Activated CD4-positive, alpha-beta T cell treated with anti-CD3 and anti-CD28 coated beads for 48 hours (primary cell): Measurements from ENCODE around the gene SLC19A3.
"Not testable (repeated sequence)": the region's sequence is repeated elsewhere in the genome, so short reads cannot be mapped to it uniquely, and the experiment has no call there.

Experiments used
- DNase-seq: peaks from one replicate; pipeline ENCODE4 v3.0.0-alpha.2; 2020

SLC19A3 gene

DNA sequence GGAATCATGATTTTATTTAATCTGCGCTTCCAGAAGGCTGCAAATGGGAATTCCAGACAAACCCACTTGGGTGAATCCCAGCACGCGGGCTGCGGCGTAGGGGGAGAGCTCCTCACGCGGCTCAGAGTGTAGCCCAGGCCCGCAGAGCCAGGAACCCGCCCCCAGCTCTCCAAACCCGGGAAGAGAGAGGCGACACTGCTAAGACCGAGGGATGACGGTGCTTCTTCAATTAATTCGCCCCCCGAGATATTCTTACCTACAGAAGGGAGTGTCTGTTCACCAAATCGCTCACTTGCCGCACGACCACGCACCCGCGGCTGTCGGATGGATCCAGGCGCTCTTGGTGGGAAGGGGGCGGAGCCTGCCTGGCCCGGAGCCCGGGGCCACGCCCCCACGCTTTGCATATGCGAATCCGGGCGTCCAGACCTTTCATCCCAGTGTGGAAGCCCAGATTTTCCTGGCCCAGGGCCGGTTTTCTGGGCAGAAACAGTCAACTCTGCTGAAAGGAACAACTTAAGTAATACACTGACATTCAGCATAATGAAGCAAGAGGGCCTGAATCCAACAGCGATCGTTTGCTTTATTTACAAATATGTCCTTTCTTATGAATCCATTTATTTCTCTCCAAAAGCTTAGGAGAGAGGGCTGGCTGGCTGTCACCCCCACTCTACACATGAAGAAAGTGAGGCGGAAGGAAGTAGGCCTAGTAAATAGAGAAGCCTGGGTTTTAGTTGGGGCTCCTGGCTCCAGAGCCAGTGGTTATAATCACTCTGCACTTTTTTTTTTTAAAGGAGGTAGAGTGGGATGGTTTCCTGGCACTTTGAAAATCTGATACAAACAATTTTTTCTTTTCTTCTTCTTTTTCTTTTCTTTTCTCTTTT is at the start of gene SLC19A3:
SLC19A3 (minus strand) TSS at position 342 of the 881 bp plus-strand sequence. CDS start 15,710 bp downstream, outside the sequence.
- peak; percentile 23 for DNase-seq

DNA sequence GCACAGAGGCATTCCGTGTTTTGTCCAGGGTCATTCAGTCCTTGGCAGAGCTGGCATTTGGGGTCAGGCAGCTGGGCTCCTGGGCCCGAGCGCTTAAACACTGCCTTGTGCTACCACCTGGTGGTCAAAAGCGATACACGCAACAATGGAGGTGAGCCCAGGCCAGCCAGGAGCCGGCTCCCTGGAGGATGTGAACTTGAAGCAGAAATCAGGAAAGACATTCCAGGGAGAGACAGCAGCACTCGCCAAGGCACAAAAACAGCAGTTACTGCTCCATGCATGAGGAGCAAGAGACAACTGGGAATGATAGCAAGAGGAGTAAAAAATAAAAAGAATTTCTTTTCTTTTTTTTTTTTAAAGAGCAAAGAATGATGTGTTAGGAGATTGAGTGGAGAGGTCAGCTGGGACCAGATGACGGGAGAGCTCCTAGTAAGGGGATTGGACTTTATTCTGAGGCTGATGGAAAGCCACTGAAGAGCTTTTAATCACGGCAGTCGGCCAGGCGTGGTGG is 48.6 kb upstream of the SLC19A3 start:
- DNase-seq, result peak; percentile 77

DNA sequence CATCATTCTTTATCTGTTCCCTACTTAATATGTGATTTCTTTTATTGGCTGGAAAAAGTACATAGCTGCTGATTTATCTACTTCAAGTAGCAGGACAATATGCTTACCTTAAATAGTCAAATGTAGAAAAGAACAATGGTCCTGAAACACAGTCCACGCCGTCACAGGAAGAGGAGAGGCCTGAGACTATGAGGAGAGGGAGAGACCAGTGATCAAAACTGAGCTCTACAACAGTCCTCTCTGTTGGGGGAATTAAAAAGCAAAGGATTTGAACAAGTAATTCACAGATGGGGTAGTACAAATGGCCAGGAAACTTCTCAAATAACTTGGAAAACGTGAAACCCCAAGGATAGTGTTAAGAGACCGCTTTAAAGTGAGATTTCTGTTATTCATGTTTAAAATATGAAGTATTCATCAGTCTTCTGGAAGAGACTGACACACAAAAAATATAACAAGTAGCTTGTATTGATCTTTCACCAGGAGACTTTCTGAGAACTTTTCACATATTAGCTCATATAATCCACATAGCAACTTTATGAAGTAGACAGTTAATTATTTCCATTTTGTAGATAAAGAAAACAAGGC is 48.1 kb upstream of the SLC19A3 start:
- DNase-seq, result no peak

DNA sequence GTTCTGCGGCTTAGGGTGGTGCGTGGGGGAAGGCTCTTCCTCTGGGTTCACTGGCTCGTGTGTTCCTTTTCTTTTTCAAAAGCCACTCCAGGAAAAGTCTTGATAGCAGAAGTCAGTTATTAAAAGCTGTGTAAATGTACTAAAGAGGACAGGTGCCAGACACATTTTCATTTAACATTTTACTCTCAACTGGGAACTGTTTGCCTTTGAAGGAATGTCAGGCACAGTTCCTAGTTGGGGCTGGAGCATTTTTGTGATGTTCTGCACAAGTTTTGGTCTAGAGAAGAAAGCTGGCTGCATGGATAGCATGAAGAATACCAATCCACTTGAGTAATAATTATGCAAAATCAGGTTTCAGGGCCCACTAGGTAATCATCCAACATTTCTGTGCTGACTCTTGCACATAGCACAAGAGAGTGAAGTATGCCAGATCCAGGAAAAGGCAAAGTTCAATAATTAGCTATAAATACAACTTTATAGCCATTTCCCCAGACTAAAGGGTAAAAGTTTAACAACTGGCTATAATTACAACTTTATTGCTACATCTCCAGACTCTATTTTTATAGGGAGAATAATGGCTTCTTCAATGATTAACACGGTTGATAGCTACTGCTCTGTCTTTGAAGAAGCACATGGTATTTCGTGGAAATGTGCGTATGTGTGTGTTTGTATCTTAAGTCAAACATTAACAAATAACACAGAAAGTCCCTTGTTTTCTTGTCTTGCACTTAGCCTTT is 44.1 kb upstream of the SLC19A3 start:
- no peak for DNase-seq

DNA sequence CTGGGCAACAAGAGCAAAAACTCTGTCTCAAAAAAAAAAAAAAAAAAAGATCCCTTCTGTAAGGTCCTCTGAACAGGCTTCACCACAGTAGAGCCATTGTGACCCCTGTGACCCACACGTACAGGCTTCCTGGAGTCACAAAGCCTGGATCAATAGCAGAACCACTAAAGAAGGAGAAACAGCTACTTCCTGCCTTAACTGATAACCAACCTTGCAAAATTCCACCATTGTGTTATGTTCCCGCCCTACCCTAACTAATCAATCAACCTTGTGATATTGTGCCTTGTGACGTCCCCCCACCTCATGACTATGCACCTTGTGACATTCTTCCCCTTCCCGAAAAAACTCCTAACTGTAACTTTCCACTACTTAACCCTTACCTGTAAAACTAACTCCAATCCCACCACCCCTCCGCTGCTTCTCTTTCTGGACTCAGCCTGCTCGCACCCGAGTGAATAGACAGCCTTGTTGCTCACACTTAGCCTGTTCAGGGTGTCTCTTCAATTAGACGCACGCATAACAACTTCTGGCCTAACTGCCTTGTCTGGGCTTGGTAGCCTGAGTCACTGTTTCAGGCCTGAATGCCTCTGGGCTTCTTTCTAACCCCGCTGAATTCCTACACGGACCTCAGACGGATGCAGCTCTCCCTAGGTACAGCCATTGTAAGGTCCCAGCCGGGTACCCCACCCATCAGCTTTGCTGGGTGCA is 41.7 kb upstream of the SLC19A3 start:
- no peak for DNase-seq

DNA sequence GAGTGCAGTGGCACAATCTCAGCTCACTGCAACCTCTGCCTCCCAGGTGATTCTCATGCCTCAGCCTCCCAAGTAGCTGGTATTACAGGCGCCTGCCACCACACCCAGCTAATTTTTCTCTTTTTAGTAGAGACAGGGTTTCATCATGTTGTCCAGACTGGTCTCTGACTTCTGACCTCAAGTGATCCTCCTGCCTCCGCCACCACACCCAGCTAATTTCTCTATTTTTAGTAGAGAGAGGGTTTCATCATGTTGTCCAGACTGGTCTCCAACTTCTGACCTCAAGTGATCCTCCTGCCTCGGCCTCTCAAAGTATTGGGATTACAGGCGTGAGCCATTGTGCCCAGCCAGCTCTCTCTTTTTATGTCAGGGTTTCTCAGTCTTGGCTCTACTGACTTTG is 38.4 kb upstream of the SLC19A3 start:
- DNase-seq, result not testable (repeated sequence)

DNA sequence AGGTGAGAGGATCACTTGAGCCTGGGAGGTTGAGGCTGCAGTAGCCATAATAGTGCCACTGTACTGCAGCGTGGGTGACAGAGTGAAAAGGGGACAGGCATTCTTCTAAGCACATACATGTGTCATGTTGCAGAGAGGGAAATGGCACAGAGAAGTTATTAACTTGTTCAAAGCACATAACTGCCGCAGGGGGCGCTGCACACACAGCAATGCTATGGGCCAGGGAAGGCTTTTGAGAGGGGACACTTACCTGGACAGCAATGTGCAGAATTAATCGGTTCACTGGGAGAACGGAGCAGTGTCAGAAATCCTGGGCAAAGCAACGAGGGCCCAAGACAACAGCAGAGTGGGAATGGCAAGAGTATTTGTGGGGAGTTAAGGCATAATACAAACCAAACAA is 30.3 kb upstream of the SLC19A3 start:
- DNase-seq, result peak; percentile 13

DNA sequence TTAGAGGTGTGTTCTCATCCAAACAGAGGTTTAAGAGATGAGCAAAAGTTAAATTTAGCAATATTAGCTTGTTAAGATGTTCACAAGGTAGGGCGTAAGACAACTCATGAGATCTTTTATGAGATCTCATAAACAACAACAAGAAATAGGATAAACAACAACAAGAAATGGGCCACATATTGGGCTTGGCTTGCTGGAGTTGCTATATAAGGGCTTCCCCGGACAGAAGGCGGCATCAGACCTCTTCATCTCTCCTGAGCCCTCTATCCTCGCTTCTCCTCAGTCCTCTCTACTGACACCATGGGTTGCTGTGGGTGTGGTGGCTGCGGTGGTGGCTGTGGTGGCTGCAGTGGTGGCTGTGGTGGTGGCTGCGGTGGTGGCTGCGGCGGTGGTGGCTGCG is 27.8 kb upstream of the SLC19A3 start, which contains the start of gene SCYGR8:
SCYGR8 (plus strand) TSS at position 301 of the 400 bp plus-strand sequence; CDS start at position 301, 0 bp downstream.
- DNase-seq, result no peak

DNA sequence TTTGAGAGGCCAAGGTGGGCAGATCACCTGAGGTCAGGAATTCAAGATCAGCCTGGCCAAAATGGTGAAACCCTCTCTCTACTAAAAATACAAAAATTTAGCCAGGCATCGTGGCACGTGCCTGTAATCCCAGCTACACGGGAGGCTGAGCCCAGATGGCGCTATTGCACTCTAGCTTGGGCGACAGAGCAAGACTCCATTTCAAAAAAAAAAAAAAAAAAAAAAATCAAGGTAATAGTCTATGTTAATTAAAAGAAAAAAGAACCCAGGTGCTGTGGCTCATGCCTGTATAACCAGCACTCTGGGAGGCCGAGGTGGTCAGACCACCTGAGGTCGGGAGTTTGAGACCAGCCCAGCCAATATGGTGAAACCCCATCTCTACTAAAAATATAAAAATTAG is 22.9 kb upstream of the SLC19A3 start:
- DNase-seq, result peak; percentile 35

DNA sequence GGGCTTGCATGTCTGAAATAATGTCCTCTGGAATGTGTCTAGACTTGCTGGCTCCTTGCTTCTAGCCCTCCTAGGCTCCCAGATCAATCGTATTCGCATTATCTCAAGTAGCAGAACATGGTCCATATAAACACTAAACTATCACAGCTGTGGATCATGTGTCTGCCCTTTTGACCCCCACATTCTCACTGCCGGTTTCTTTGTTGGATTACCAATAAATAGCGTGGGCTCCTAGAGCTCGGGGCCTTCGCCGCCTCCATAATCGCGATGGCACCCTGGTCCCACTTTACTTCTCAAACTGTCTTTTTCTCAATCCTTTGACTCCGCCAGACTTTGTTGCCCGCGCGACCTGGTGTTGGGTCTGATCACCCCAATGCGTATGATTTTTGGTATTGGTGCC is 21.5 kb upstream of the SLC19A3 start:
- DNase-seq, result no peak

DNA sequence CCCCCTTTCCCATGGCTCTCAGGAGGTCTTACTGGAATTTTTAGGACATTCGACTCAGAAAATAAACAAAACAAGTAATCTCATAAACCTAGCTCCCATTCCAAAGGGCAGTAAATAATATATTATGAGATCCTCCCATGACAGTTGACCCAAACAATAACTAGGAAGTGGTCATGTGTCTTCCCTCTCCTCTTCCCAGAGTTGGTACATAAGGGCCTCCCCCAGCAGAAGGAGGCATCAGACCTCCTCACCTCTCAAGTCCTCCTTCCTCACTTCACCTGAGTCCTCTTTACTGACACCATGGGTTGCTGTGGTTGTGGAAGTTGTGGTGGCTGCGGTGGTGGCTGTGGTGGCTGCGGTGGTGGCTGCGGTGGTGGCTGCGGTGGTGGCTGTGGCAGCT is 10.2 kb upstream of the SLC19A3 start, which contains the start of gene SCYGR7:
SCYGR7 (plus strand) TSS at position 301 of the 400 bp plus-strand sequence; CDS start at position 301, 0 bp downstream.
- DNase-seq, result no peak

DNA sequence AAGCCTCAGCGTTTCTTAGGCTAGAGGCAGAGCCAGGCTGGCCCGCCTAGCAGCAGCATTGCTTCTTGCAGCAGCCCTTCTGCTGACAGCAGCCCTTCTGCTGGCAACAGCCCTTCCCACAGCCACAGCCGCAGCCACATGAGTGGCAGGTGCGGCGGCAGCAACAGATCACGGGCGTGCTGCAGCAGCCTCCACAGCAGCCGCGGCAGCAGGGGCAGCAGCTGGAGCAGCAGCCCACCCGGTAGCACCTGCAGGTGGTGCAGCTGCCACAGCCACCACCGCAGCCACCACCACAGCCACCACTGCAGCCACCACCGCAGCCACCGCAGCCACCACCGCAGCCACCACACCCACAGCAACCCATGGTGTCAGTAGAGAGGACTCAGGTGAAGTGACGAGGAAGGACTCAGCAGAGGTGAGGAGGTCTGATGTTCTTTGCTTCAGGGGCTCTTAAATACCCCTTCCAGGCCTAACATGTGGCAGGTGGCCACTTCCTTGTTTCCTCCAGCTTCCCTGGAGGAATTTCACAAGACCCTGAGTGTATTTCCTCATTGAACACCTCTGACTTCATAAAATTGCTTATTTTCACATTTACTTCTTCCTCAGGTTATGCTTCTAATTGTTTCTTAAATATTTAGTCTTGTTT is 6.7 kb upstream of the SLC19A3 start, which contains the start of gene SCYGR6:
SCYGR6 (minus strand) TSS at position 364 of the 646 bp plus-strand sequence; CDS start at position 364, 0 bp downstream.
- DNase-seq, result no peak

DNA sequence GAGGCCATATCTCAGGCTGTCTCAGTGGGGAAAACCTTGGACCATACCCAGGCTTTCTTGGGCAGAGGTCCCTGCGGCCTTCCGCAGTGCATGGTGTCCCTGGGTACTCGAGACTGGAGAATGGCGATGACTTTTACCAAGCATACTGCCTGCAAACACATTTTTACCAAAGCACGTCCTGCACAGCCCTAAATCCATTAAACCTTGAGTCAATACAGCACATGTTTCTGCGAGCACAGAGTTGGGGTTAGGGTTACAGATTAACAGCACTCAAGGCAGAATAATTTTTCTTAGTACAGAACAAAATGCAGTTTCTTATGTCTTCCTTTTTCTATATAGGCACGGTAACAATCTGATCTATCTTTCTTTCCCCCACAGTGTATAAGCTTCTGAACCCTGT is 5.0 kb upstream of the SLC19A3 start:
- not testable (repeated sequence) for DNase-seq

DNA sequence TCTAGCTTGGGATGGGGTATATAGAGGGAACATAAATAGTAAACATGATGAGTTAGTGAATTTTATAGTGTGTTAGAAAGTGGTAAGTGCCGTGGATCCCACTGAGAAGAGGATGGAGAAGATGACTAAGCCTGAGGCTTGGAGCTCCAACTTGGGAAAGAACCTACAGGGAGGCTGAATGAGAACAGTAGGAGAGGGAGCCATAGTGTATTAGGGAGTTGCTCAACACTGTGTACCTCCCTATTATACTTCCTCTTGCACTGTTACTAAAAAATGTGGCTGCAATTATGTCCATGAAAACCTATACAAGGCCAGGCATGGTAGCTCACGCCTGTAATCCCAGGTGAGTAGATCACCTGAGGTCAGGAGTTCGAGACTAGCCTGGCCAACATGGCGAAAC is 2.9 kb upstream of the SLC19A3 start:
- no peak for DNase-seq

DNA sequence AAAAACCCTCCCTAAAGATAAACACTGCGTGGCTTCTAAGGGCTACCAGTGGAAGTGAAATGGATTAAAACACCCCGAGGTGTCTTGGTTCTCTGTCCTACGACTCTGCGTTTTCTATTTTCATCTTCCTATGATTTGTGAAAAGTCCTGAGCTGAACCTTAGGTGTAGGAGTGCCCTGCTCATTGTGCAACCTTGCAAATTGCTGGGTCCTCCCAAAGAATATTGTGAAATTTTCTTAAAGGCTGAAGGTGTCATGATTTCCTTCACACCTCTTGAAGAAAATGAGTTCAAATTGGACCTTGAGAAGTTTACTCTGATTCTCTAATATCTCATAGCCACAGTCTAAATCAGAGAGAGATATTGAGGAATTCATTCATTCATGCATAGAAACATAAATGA is 1.8 kb upstream of the SLC19A3 start:
- DNase-seq, result no peak

DNA sequence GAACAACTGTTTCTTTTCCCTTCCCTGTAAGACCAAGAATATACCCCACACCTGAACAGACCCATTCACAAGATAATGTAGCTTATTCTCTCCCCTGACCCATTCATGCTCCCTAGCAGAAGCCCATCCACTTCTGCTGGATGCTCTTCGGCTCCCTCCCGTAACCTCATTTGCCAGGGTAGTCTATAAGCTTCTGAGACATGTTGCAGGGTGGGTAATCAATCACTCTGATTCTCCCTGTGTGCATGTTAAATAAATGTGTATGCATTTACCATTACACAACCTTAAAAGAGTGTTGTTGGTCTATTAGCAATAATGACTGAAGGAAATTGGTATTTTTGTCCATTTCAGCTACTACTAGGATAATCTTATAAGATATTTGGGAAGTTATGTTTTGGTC is 1.3 kb downstream of the SLC19A3 start:
- no peak for DNase-seq

DNA sequence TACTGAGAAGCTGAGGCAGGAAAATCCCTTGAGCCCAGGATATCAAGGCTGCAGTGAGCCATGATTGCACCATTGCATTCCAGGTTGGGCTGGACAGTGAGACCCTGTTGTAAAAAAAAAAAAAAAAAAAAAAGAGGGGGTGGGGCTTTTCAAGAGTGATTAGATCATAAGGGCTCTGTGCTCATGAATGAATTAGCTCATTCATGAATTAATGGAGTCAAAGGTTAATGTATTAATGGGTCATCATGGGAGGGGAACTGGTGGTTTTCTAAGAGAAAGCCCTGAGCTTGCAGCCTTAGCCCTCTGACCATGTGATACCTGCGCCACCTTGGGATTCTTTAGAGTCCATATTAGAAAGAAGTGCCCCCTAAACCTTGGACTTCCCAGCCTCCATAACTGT is 4.5 kb downstream of the SLC19A3 start:
- DNase-seq, result no peak

DNA sequence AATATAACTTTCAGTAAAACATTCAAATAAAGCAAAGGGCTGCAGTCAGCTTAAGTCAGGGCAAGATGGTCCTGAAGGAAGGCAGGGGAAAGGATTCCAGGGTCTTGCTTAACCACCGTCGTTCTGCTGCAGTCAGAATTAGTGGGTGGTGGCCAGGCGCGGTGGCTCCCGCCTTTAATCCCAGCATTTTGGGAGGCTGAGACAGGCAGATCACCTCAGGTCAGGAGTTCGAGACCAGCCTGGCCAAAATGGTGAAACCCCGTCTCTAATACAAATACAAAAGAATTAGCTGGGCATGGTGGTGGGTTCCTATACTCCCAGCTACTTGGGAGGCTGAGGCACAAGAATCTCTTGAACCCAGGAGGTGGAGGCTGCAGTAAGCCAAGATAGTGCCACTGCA is 6.8 kb downstream of the SLC19A3 start:
- no peak for DNase-seq

DNA sequence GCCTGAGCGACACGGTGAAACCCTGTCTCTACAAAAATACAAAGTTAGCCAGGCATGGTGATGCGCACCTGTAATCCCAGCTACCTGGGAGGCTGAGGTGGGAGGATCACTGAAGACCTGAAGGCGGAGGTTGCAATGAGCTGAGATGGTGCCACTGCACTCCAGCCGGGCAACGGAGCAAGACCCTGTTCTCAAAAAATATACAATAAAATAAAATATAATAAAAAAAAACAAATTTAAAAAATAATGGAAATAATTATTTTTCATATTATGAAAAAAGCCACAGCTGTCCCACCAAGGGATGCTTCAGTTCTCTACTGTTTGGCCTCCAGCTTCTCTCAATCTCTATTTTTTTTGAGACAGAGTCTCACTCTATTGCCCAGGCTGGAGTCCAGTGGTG is 10.4 kb downstream of the SLC19A3 start:
- no peak for DNase-seq

DNA sequence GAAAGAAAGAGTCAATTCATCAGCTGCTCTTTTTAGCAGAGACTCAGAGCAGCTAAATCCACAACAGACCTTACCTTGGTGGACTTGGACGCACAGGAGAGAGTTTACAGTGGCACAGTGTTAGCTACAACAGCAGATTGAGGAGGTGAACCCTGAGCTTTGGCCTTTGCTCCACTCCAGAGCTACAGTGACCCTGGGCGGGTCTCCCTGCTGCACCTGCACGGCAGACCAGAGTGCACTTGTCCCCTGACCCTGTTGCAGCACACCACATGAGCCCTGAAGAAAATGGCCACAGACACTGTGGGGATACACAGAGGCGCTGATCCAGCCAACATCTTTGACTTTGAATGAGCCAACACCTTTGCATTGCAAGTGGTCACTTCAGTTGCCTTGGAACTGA is 11.0 kb downstream of the SLC19A3 start:
- DNase-seq, result no peak

DNA sequence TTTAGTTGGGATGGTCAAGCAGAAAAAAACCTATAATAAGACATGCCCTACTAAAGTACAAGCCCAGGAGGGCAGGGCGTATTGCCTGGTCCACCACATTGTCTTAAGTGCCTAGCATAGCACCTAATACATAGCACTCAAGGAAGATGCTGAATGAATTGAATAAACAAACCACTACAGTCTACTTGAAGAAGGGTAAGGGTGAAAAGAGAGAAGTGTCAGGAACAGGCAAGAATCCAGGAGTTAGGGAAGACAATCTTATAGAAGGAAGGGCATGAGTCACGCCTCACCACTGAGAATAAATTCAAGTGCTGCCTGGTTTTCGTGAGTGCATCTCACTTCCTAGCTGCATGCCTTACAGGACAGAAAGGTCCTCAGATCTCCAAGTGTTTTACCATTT is 13.9 kb downstream of the SLC19A3 start:
- no peak for DNase-seq

DNA sequence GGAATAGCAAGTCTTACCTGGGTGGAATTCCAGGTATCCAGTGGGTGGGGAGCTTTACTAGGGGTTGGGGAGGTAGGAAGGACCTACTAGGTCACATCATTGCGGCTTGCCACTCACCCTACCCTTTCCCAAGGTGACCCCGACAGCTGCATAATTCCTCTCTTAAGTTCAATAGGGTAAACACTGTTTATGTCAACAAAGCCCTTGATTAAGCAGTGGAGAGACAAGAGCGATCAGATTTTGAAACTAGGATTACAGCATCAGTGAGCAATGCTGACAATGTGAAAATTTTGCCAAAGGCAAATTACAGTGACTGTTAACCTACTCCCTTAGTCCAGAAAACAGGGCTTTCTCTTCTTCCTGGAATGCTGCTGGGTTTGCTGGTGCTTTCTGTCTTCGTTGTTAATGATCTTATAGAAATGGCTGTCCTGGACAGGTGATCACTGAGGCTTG is 14.5 kb downstream of the SLC19A3 start:
- no peak for DNase-seq
